Measurements from ENCODE around the gene DLGAP1.
A peak's percentile ranks its signal among the peaks of the same experiment; 100 is the strongest.

The DLGAP1 gene

DNA sequence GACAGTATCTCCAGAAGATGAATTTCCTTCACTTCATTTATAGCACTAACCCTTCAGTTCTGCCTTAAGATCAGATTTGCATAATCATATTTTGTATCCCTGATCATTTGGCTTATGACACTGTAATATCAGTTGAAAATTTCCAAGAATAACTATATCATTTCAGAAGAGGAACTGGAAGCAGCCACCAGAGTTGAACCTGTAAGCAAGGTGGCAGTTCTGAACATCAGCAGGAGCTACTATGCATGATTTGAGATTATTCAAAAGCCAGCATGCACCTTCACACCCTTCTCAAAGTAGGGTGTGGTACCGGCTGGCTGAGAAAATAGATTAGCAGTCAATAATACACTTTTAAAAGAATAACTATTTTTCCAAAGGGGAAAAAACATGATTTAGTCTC, 328.2 kb downstream of the DLGAP1 start:
- Histone ChIP-seq H3K9ac (ENCODE audit: low read length in 2 of 2) (no peak overlapping the region), H3K4me1 (ENCODE audit: control insufficient read depth, insufficient read depth, low read length) (no peaks in the 10 kb centered on the region), H3K9me3 (ENCODE audit: control insufficient read depth in 2 of 2, low read length in 2 of 2) (no peaks in the 10 kb centered on the region), H3K27me3 (ENCODE audit: control insufficient read depth in 1 of 2, insufficient read depth in 2 of 2, low read length in 2 of 2) (no peaks in the 10 kb centered on the region), H3K27ac (ENCODE audit: low read length) (no peak overlapping the region), H3K36me3 (ENCODE audit: control insufficient read depth in 2 of 2, insufficient read depth in 2 of 2, low read length in 2 of 2) (no peaks in the 10 kb centered on the region), H3K4me3 (ENCODE audit: low read length in 2 of 2) (no peak overlapping the region)

DNA sequence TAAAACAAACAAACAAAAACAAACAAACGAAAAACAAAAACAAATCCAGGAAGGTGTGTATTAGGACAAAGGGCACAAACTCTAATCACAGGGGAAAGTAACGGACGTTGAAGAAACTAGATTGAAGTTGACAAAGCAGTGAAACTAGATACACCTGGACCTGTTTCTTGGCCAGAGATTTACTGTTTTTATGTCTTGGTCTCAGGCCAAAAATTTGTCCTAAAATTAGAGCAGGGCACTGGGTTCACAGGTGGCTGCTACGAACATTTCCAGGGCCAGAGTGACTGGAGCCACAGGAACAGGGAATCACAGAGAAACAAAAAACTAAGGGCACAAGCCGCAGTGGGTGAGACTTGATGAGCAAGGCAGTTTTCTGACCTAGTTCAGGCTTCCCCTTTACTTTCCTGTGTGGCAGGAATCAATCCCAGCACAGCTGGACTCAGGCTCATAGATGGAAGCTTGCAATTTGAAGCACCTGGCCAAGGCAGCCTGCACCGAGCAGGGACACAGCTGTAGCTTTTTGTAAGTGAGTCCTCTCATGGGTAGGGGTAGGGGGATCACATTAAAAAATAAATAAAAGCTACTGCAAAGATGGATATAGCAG, 329.4 kb downstream of the DLGAP1 start:
- Histone ChIP-seq H3K27ac (ENCODE audit: low read length) (no peak overlapping the region), H3K36me3 (ENCODE audit: control insufficient read depth in 2 of 2, insufficient read depth in 2 of 2, low read length in 2 of 2) (no peaks in the 10 kb centered on the region), H3K9ac (ENCODE audit: low read length in 2 of 2) (no peak overlapping the region), H3K9me3 (ENCODE audit: control insufficient read depth in 2 of 2, low read length in 2 of 2) (no peaks in the 10 kb centered on the region), H3K4me1 (ENCODE audit: control insufficient read depth, insufficient read depth, low read length) (no peaks in the 10 kb centered on the region), H3K4me3 (ENCODE audit: low read length in 2 of 2) (no peak overlapping the region), H3K27me3 (ENCODE audit: control insufficient read depth in 1 of 2, insufficient read depth in 2 of 2, low read length in 2 of 2) (no peaks in the 10 kb centered on the region)

DNA sequence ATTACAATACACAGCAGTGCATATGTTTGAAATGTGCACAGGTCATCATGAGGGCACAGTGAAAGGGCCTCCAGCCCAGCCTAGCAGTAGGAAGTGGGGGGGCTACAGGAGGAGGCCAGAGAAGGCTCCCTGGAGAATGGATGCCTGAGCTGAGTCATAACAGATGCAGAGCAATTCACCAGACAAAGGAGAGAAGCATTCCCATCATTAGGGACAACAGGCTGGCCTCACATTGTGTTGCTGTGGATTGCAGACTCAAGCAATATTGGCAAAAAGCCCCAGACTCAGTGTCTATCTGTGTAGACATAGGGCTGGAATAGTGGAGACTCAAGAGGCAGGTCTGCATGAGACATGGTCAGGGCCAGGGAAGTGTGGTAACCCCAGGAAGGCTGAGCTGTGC, 329.9 kb downstream of the DLGAP1 start:
- no peaks in the 10 kb centered on the region for H3K9me3 ChIP-seq (ENCODE audit: control insufficient read depth in 2 of 2, low read length in 2 of 2)

DNA sequence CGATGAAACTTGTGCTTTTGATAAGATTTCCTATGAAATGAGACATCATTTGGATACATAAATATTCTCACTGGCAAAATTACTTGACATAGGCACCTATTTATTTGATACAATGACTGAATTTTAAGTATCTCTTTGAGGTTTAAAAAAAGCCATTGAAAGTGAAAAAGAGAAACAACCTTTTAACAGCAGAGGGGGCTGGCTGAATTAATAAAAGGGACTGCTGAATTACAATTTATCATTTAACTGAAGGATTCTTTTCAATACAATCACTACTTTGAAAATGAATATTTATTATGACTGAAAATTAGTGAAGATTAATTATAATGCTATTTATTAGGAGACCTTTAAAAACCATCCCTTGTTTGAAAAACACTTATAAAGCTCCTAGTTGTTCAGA, 335.3 kb downstream of the DLGAP1 start:
- Histone ChIP-seq H3K9me3 (ENCODE audit: control insufficient read depth in 2 of 2, low read length in 2 of 2) (no peaks in the 10 kb centered on the region), H3K9ac (ENCODE audit: low read length in 2 of 2) (no peak overlapping the region), H3K36me3 (ENCODE audit: control insufficient read depth in 2 of 2, insufficient read depth in 2 of 2, low read length in 2 of 2) (no peaks in the 10 kb centered on the region), H3K27ac (ENCODE audit: low read length) (no peak overlapping the region), H3K4me3 (ENCODE audit: low read length in 2 of 2) (no peak overlapping the region), H3K27me3 (ENCODE audit: control insufficient read depth in 1 of 2, insufficient read depth in 2 of 2, low read length in 2 of 2) (no peaks in the 10 kb centered on the region), H3K4me1 (ENCODE audit: control insufficient read depth, insufficient read depth, low read length) (no peaks in the 10 kb centered on the region)

More for the DNA sequence above, 329.9 kb downstream of the DLGAP1 start:
- Histone ChIP-seq H3K9ac (ENCODE audit: low read length in 2 of 2) (no peak overlapping the region), H3K4me1 (ENCODE audit: control insufficient read depth, insufficient read depth, low read length) (no peaks in the 10 kb centered on the region), H3K36me3 (ENCODE audit: control insufficient read depth in 2 of 2, insufficient read depth in 2 of 2, low read length in 2 of 2) (no peaks in the 10 kb centered on the region), H3K27me3 (ENCODE audit: control insufficient read depth in 1 of 2, insufficient read depth in 2 of 2, low read length in 2 of 2) (no peaks in the 10 kb centered on the region), H3K4me3 (ENCODE audit: low read length in 2 of 2) (no peak overlapping the region), H3K27ac (ENCODE audit: low read length) (no peak overlapping the region)

DNA sequence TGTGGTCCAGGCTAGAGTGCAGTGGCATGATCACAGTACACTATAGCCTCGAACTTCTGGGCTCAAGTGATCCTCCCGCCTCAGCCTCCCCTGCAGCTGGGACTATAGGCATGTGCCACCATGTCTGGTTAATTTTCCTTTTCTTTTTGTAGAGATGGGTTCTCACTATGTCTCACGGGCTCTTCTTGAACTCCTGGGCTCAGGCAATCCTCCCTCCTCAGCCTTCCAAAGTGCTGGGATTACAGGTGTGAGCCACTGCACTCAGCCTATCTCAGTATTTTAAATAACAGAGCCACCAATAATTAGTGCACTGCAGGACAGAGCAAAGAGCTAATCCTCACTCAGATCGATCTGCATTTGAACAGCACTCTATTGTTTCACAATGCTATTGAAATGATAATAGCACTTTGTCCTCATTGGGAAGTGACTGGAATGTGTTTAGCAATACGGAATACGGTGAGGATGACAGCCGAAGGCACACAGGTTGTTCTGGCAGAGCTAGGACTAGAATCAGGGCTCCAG, 335.9 kb downstream of the DLGAP1 start:
- Histone ChIP-seq H3K4me1 (ENCODE audit: control insufficient read depth, insufficient read depth, low read length) (no peaks in the 10 kb centered on the region), H3K9me3 (ENCODE audit: control insufficient read depth in 2 of 2, low read length in 2 of 2) (no peaks in the 10 kb centered on the region), H3K9ac (ENCODE audit: low read length in 2 of 2) (no peak overlapping the region), H3K27me3 (ENCODE audit: control insufficient read depth in 1 of 2, insufficient read depth in 2 of 2, low read length in 2 of 2) (no peaks in the 10 kb centered on the region), H3K36me3 (ENCODE audit: control insufficient read depth in 2 of 2, insufficient read depth in 2 of 2, low read length in 2 of 2) (no peaks in the 10 kb centered on the region), H3K27ac (ENCODE audit: low read length) (no peak overlapping the region), H3K4me3 (ENCODE audit: low read length in 2 of 2) (no peak overlapping the region)

DNA sequence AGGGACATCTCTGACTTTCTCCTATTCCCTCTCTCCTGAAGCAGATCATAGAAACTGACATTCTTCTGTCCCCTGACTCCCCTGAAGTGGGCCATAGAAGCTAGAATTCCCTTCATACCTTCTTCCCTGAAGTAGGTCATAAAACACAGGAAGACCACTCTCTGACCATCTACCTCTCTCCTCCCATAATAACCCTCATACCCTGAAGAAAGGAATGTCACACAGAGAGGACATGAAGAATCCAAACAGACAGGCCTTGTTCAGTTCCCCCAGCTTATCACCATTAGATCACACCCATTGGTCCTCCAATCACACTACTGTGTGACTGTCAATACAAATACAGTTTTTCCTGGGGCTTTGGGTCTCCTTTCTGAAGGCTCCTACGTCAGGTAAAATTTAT, 347.1 kb downstream of the DLGAP1 start:
- Histone ChIP-seq H3K9ac (ENCODE audit: low read length in 2 of 2) (no peak overlapping the region), H3K4me1 (ENCODE audit: control insufficient read depth, insufficient read depth, low read length) (no peaks in the 10 kb centered on the region), H3K27ac (ENCODE audit: low read length) (no peak overlapping the region), H3K36me3 (ENCODE audit: control insufficient read depth in 2 of 2, insufficient read depth in 2 of 2, low read length in 2 of 2) (no peaks in the 10 kb centered on the region), H3K27me3 (ENCODE audit: control insufficient read depth in 1 of 2, insufficient read depth in 2 of 2, low read length in 2 of 2) (no peaks in the 10 kb centered on the region), H3K9me3 (ENCODE audit: control insufficient read depth in 2 of 2, low read length in 2 of 2) (no peaks in the 10 kb centered on the region), H3K4me3 (ENCODE audit: low read length in 2 of 2) (no peak overlapping the region)

DNA sequence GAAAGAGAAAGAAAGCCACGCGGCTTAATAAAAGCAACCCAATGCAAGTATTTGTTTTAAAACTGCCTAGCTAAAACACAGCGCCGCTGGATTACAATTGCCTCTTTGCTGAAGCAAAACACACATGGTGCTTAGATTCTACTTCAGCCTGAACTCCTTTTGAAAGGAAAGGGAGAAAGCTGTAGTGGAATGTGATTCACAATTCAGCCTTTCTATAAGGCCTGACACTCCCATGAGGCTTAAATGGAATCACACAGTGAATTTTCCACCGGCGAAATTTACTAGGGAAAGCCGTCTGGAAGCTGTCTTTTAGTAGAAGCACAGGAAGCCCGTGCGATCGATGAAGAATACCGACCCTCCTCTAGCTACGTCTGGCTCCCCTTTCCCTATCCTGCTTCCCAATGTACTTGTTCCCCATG, 348.0 kb downstream of the DLGAP1 start:
- no peaks in the 10 kb centered on the region for H3K27me3 ChIP-seq (ENCODE audit: control insufficient read depth in 1 of 2, insufficient read depth in 2 of 2, low read length in 2 of 2)
- peak overlapping the region in 1 of 2 donors; percentile 40 for H3K4me3 ChIP-seq (ENCODE audit: low read length in 2 of 2)
- H3K4me1 ChIP-seq (ENCODE audit: control insufficient read depth, insufficient read depth, low read length): no peaks in the 10 kb centered on the region
- H3K27ac ChIP-seq (ENCODE audit: low read length): no peak overlapping the region
- no peaks in the 10 kb centered on the region for H3K36me3 ChIP-seq (ENCODE audit: control insufficient read depth in 2 of 2, insufficient read depth in 2 of 2, low read length in 2 of 2)
- H3K9me3 ChIP-seq (ENCODE audit: control insufficient read depth in 2 of 2, low read length in 2 of 2): no peaks in the 10 kb centered on the region
- no peak overlapping the region for H3K9ac ChIP-seq (ENCODE audit: low read length in 2 of 2)

DNA sequence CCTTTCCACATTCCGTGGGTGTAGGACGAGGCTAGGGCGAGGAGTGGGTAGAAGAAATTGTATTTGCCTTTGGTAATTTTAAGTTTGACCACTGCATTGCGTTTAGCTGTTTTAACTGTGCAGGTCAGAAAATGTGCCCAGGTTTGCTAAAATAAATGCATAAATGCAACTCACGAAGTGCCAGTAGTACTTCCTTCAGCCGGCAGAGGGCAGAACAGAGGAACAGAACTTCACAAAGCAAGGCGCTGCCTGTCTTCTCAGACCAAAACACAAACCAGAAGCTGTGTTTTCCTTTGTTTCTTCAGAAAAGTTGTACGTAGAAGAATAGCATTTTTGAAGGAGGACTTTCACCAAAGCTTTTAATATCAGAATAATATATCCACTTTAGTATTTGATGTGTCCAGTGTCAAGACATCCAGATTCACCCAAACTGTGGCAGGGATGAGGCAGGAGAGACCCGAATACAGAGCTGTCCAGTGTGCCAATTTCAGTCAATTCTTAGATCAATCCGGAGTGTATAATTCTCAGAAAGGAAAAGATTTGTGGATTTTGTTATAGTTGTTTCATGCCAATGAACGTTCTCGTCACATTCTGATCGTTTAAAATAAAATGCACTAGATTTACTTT, 348.6 kb downstream of the DLGAP1 start:
- Histone ChIP-seq H3K4me3 (ENCODE audit: low read length in 2 of 2) (peak overlapping the region in 1 of 2 donors; percentile 40), H3K27ac (ENCODE audit: low read length) (no peak overlapping the region), H3K4me1 (ENCODE audit: control insufficient read depth, insufficient read depth, low read length) (no peaks in the 10 kb centered on the region), H3K9ac (ENCODE audit: low read length in 2 of 2) (no peak overlapping the region), H3K27me3 (ENCODE audit: control insufficient read depth in 1 of 2, insufficient read depth in 2 of 2, low read length in 2 of 2) (no peaks in the 10 kb centered on the region), H3K36me3 (ENCODE audit: control insufficient read depth in 2 of 2, insufficient read depth in 2 of 2, low read length in 2 of 2) (no peaks in the 10 kb centered on the region), H3K9me3 (ENCODE audit: control insufficient read depth in 2 of 2, low read length in 2 of 2) (no peaks in the 10 kb centered on the region)

DNA sequence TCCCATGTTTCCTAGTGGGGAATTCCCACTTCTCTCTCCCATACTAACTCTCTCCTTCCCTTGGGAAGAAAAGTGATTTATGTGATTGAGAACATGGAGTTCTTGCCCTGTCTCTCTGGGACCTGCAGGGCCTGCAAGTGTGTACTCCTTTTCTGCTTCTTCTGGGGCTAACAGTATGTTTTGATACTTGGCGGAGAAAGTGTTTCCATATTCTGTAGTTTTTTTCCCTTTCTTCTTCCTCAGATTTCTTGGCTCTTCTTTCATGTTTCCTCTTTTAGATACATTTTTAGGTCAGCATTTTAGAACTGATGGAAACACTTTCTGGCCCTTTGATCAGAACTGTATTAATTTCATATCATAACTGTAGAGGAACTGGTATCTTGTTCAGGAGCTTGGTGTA, 352.2 kb downstream of the DLGAP1 start:
- Histone ChIP-seq H3K9ac (ENCODE audit: low read length in 2 of 2) (no peak overlapping the region), H3K36me3 (ENCODE audit: control insufficient read depth in 2 of 2, insufficient read depth in 2 of 2, low read length in 2 of 2) (no peaks in the 10 kb centered on the region), H3K27me3 (ENCODE audit: control insufficient read depth in 1 of 2, insufficient read depth in 2 of 2, low read length in 2 of 2) (no peaks in the 10 kb centered on the region), H3K9me3 (ENCODE audit: control insufficient read depth in 2 of 2, low read length in 2 of 2) (no peaks in the 10 kb centered on the region), H3K27ac (ENCODE audit: low read length) (no peak overlapping the region), H3K4me3 (ENCODE audit: low read length in 2 of 2) (no peak overlapping the region), H3K4me1 (ENCODE audit: control insufficient read depth, insufficient read depth, low read length) (no peaks in the 10 kb centered on the region)

DNA sequence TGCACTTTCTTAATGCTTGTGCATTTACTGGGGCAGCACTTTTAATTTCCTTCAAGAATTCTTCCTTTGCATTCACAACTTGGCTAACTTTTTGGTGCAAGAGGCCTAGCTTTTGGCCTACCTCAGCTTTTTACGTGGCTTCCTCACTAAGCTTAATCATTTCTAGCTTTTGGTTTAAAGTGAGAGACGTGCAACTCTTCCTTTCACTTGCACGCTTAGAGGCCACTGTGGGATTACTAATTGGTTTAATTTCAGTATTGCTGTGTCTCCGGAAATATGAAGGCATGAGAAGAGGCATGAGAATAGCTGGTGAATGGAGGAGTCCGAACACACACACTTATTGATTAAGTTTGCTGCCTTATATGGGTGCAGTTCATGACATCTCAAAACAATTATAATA, 354.1 kb downstream of the DLGAP1 start:
- H3K9me3 ChIP-seq (ENCODE audit: control insufficient read depth in 2 of 2, low read length in 2 of 2): no peaks in the 10 kb centered on the region
- no peak overlapping the region for H3K4me3 ChIP-seq (ENCODE audit: low read length in 2 of 2)
- H3K36me3 ChIP-seq (ENCODE audit: control insufficient read depth in 2 of 2, insufficient read depth in 2 of 2, low read length in 2 of 2): no peaks in the 10 kb centered on the region
- no peak overlapping the region for H3K9ac ChIP-seq (ENCODE audit: low read length in 2 of 2)
- no peaks in the 10 kb centered on the region for H3K4me1 ChIP-seq (ENCODE audit: control insufficient read depth, insufficient read depth, low read length)
- no peak overlapping the region for H3K27ac ChIP-seq (ENCODE audit: low read length)
- no peaks in the 10 kb centered on the region for H3K27me3 ChIP-seq (ENCODE audit: control insufficient read depth in 1 of 2, insufficient read depth in 2 of 2, low read length in 2 of 2)

DNA sequence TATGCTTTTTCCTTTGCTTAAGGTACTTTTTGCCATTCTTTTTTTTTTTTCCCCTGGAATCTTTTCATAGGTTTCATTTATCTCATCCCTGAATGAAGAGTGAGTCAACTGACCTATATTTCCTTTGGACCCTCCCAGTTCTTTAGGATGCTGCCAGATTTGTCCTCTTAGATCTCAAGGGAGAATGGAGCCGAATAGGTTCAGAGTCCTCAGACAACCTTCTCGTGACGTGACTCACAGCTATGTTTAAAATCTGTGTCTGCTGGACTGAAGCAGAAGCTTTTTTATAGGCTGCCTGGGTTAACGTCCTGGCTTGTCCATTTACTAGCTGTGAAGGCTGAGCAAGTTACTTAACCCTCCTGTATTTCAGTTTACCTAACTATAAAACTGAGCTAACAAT, 358.6 kb downstream of the DLGAP1 start:
- no peak overlapping the region for H3K4me3 ChIP-seq (ENCODE audit: low read length in 2 of 2)
- no peak overlapping the region for H3K9ac ChIP-seq (ENCODE audit: low read length in 2 of 2)
- H3K27me3 ChIP-seq (ENCODE audit: control insufficient read depth in 1 of 2, insufficient read depth in 2 of 2, low read length in 2 of 2): no peaks in the 10 kb centered on the region
- no peaks in the 10 kb centered on the region for H3K36me3 ChIP-seq (ENCODE audit: control insufficient read depth in 2 of 2, insufficient read depth in 2 of 2, low read length in 2 of 2)
- no peaks in the 10 kb centered on the region for H3K9me3 ChIP-seq (ENCODE audit: control insufficient read depth in 2 of 2, low read length in 2 of 2)
- H3K27ac ChIP-seq (ENCODE audit: low read length): no peak overlapping the region
- no peaks in the 10 kb centered on the region for H3K4me1 ChIP-seq (ENCODE audit: control insufficient read depth, insufficient read depth, low read length)

Data from stomach smooth muscle (tissue), 2 donors.